Measurements from ENCODE around the gene AKAP8. TPM values are rescaled to one million over a fixed set of nuclear protein-coding genes. Genes with fewer than 3 reads are reported as not detected.

AKAP8 gene
- total RNA-seq, 1 experiment from 2014 or later = 50.8 TPM

DNA sequence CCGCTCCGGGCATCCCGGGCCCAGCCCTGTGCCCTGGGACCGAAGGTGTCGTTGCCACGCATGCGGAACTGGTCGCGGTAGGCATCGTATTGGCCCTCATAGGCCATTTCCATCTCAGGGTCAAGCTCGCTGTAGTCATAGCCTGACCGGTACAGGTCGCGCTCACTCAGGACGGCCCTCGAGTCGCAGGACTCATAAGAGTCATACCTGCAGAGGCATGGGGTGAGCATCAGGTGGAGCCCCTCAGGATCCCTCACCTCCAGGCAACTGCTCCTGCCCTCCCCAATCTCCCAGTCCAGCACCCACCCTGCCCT lies 21.8 kb upstream of the AKAP8 start:
- Histone ChIP-seq H3K36me3 (ENCODE audit: control insufficient read depth, insufficient read depth, low read length) (no peaks in the 10 kb centered on the region), H3K27ac (ENCODE audit: low read length) (no peak overlapping the region), H3K4me3 (ENCODE audit: low read depth in 2 of 2, low read length in 2 of 2) (no peak overlapping the region), H3K9me3 (ENCODE audit: control insufficient read depth, insufficient read depth, low read depth, low read length) (no peaks in the 10 kb centered on the region), H3K27me3 (ENCODE audit: control insufficient read depth, insufficient read depth, low read length) (no peaks in the 10 kb centered on the region), H3K4me1 (ENCODE audit: control insufficient read depth, insufficient read depth, low read length) (no peaks in the 10 kb centered on the region)
- intact Hi-C loops (cut with micrococcal nuclease; ENCODE audit: unreplicated experiment) = no loop called here
- POLR2A ChIA-PET = no interaction called here
- TF ChIP-seq REST (IDR thresholded peaks at IDR 0.05; ENCODE audit: insufficient read depth in 1 of 2, low read depth in 2 of 2, low read length in 1 of 2) = no peak
- no peak for TF ChIP-seq TCF7L2 (IDR thresholded peaks at IDR 0.05; ENCODE audit: low read depth, low read length)
- TF ChIP-seq CTCF (IDR thresholded peaks at IDR 0.05) = no peak
- TF ChIP-seq POLR2AphosphoS5 (IDR thresholded peaks at IDR 0.05; ENCODE audit: low read depth, low read length) = no peak
- TF ChIP-seq SIN3A (IDR thresholded peaks at IDR 0.05; ENCODE audit: borderline replicate concordance, insufficient read depth, low read depth, low read length) = no peak
- no TSS peak for BruUV-seq (replicated peaks)
- in situ Hi-C loops (cut with HindIII; ENCODE audit: low pct_unique_long_range_greater_than_20kb, low sequenced_read_pairs) = no loop called here
- CTCF ChIA-PET = no interaction called here
- ATAC-seq = no peak
- no peak for DNase-seq (ENCODE audit: low read depth, low spot score)

DNA sequence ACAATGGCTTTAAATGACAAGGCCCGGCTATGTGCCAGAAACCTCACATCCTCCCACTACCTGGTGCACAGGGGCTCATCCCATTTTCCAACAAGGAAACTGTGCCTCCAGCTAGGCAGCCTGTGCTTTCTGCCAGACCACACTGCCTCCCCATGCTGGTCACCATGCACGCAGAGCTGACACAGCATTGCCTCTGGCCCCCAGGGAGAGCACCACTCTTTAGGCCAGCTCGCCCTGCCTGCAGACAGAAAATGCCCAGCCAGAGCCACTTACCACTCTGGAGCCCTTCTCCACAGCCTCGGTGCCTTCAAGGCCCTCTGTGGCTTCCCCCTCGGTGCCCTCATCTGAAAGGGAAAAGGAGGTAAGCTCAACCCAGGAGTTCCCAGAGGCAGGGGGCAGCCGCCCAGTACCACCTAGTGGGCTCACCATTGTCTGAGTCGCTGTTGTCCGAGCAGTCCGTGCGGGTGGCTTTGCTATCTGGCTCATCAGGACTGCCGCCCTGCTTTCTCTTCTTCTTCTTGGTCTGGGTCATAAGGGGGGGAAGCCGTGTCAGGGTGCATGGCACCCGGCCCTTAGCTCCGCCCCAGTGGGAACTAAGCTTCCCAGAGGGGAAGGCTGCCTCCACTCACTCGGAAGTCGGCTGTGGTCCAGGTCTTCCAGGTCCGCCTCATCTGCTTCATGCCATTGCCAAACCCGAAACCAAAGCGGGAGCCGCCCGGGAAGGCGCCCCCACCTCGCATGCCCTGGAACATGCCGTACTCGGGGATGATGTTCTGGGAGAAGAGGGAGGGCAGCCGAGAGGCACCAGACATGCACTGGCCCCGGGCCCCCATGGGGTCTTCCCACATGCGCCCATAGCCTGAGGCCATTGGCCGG lies 21.2 kb upstream of the AKAP8 start:
- Histone ChIP-seq H3K27ac (ENCODE audit: low read length) (no peak overlapping the region), H3K4me3 (ENCODE audit: low read depth in 2 of 2, low read length in 2 of 2) (no peak overlapping the region), H3K36me3 (ENCODE audit: control insufficient read depth, insufficient read depth, low read length) (no peaks in the 10 kb centered on the region), H3K27me3 (ENCODE audit: control insufficient read depth, insufficient read depth, low read length) (no peaks in the 10 kb centered on the region), H3K4me1 (ENCODE audit: control insufficient read depth, insufficient read depth, low read length) (no peaks in the 10 kb centered on the region), H3K9me3 (ENCODE audit: control insufficient read depth, insufficient read depth, low read depth, low read length) (no peaks in the 10 kb centered on the region)
- DNase-seq (ENCODE audit: low read depth, low spot score) (no peak), ATAC-seq (no peak)
- CTCF ChIA-PET = interaction anchor here (0.6 kb wide), 1 partner anchor 309 kb away, joined by 6 read pairs; no protein-coding TSS in a partner anchor
- in situ Hi-C loops (cut with HindIII; ENCODE audit: low pct_unique_long_range_greater_than_20kb, low sequenced_read_pairs) = no loop called here
- POLR2A ChIA-PET = no interaction called here
- BruUV-seq (replicated peaks) = TSS peak; percentile 26
- intact Hi-C loops (cut with micrococcal nuclease; ENCODE audit: unreplicated experiment) = no loop called here
- TF ChIP-seq REST (IDR thresholded peaks at IDR 0.05; ENCODE audit: insufficient read depth in 1 of 2, low read depth in 2 of 2, low read length in 1 of 2) (no peak), POLR2AphosphoS5 (IDR thresholded peaks at IDR 0.05; ENCODE audit: low read depth, low read length) (no peak)
